ENCODE data around the gene MAP7D1. TPM values are rescaled to one million over a fixed set of nuclear protein-coding genes. Genes with fewer than 3 reads are reported as not detected.

Gene MAP7D1
- total RNA-seq, 1 experiment from 2014 or later, result 49.9 TPM

DNA sequence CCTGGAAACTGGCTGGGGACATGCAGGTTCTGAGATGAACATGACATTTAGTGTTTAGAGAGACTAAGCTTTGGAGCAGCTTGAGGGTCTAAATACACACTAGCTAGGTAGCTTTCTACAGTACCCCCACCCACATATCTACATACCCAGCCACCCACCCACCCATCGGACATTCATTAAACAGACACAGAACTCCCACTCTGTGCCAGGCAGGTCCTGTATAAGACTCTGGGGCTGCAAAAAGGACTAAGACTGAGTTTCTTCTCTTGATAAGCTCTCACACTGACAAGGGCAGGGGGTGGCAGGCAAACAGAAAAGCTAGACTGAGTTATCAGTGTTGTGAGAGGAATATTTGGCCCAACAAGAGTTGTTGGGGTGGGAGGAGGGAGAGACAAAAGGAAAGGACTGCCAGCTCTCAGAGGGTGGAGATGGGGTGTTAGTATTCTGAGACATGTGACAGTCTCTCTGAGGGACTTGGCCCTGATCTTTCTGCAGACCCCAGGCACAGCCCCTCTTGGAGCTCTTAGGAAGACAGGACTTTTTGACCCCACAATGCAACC, 6.8 kb downstream of the MAP7D1 start:
- Histone ChIP-seq H3K27ac (ENCODE audit: insufficient read length, low read depth, low read length) (no peak overlapping the region), H3K79me1 (ENCODE audit: insufficient read depth, low read depth, low read length, poor library complexity, severe bottlenecking) (no peaks in the 10 kb centered on the region), H3K79me2 (ENCODE audit: insufficient read depth, low read length) (peaks cover 10% of the 10 kb centered on the region; the same call in 1 of the 2 replicates), H3K14ac (ENCODE audit: insufficient read depth, low read length) (no peak overlapping the region), H2AK5ac (ENCODE audit: insufficient read length, low read length) (no peak overlapping the region), H4K20me1 (ENCODE audit: control insufficient read depth, insufficient read depth, insufficient read length) (no peaks in the 10 kb centered on the region), H3K18ac (ENCODE audit: insufficient read length, low read depth, low read length) (no peak overlapping the region), H3K27me3 (ENCODE audit: insufficient read depth, low read length) (no peaks in the 10 kb centered on the region), H2AFZ (ENCODE audit: low read length) (no peak overlapping the region), H3K9ac (ENCODE audit: extremely low read depth, insufficient read length, low read length) (no peak overlapping the region), H2BK120ac (ENCODE audit: low read depth, low read length, poor library complexity, severe bottlenecking) (no peak overlapping the region), H3K23me2 (ENCODE audit: insufficient read length, low read depth, low read length, poor library complexity, severe bottlenecking) (no peaks in the 10 kb centered on the region), H4K91ac (ENCODE audit: insufficient read length, low read depth, low read length) (no peak overlapping the region), H2BK20ac (ENCODE audit: low read depth, low read length, poor library complexity, severe bottlenecking) (no peak overlapping the region), H3K9me3 (ENCODE audit: control insufficient read depth, low read depth, low read length) (no peaks in the 10 kb centered on the region), H3T11ph (ENCODE audit: low read length) (no peak overlapping the region), H3K4me1 (ENCODE audit: insufficient read depth, low read length) (no peaks in the 10 kb centered on the region), H4K8ac (replicated peaks; ENCODE audit: insufficient read length, low read depth, low read length) (no peak overlapping the region), H3K56ac (ENCODE audit: insufficient read length, low read depth, low read length) (no peak overlapping the region), H2BK15ac (ENCODE audit: low read depth, low read length) (no peak overlapping the region), H4K5ac (ENCODE audit: insufficient read length, low read depth, low read length) (no peak overlapping the region), H2BK12ac (ENCODE audit: insufficient read length, low read depth, low read length) (no peak overlapping the region), H3K4ac (ENCODE audit: low read depth, low read length) (no peak overlapping the region), H3K23ac (ENCODE audit: insufficient read length, low read depth, low read length) (no peak overlapping the region), H3K4me2 (ENCODE audit: insufficient read depth, insufficient read length, low read length) (no peak overlapping the region), H2BK5ac (ENCODE audit: insufficient read length, low read length) (no peak overlapping the region)
- 0 out of 5 replicates have a peak overlapping the region, but pooled peaks of 1 of the 2 experiments have one; percentile 24 for H3K4me3 Mint-ChIP-seq
- H3K4me1 Mint-ChIP-seq, result peaks cover 24 to 30% of the 10 kb centered on the region in 2 experiments
- H3K36me3 Mint-ChIP-seq (ENCODE audit: insufficient read depth in 1 of 3, low read depth in 3 of 3), result peaks cover 0 to 3% (median 0%) of the 10 kb centered on the region in 3 experiments; a peak in 2 of 7 replicates
- H3K27me3 Mint-ChIP-seq (ENCODE audit: low read depth), result no peaks in the 10 kb centered on the region
- WGBS (ENCODE audit: extremely low coverage, insufficient read length, low lambda C conversion rate), result no CpG with 5 or more reads among the region's 1 CpG
- no peak overlapping the region; a peak in 1 of 7 replicates for H3K27ac Mint-ChIP-seq
- no peaks in the 10 kb centered on the region for H3K9me3 Mint-ChIP-seq
- TF ChIP-seq, protein P1, sequence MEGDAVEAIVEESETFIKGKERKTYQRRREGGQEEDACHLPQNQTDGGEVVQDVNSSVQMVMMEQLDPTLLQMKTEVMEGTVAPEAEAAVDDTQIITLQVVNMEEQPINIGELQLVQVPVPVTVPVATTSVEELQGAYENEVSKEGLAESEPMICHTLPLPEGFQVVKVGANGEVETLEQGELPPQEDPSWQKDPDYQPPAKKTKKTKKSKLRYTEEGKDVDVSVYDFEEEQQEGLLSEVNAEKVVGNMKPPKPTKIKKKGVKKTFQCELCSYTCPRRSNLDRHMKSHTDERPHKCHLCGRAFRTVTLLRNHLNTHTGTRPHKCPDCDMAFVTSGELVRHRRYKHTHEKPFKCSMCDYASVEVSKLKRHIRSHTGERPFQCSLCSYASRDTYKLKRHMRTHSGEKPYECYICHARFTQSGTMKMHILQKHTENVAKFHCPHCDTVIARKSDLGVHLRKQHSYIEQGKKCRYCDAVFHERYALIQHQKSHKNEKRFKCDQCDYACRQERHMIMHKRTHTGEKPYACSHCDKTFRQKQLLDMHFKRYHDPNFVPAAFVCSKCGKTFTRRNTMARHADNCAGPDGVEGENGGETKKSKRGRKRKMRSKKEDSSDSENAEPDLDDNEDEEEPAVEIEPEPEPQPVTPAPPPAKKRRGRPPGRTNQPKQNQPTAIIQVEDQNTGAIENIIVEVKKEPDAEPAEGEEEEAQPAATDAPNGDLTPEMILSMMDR (conservative IDR thresholded peaks at IDR 0.05), result no peak
- no peak for DNase-seq
